ENCODE data around the gene PPIE.

GRCh38 chr1:39689635-39690034 is 49.0 kb upstream of the PPIE start:
- TF ChIP-seq CTCF (conservative IDR thresholded peaks at IDR 0.05): no peak
- no peak for TF ChIP-seq ZFX (IDR thresholded peaks at IDR 0.05)

Data from C4-2B (cell line).